Right atrium auricular region (tissue), 2 donors: ENCODE data around the gene PPFIBP2. TPM values are rescaled to one million over a fixed set of nuclear protein-coding genes. Genes with fewer than 3 reads are reported as not detected.

Experiments
- DNase-seq: peaks from one replicate; pipeline ENCODE4 v3.0.0-alpha.2; 2019; ENCODE audit warnings: low spot score
- H3K27ac ChIP-seq, 2 donors: fragments of 200-600 bp; sonication (generic); 1 replicate in 1 of 2; 2 replicates in 1 of 2; pipeline ENCODE4 v1.5.1; 2016 to 2019
- H3K27me3 ChIP-seq, 2 donors: fragments of 200-600 bp; sonication (generic); one replicate each; pipeline versions ENCODE4 v1.5.1 to v1.6.0; 2017 to 2019
- H3K36me3 ChIP-seq: fragments of 200-600 bp; sonication (generic); one replicate; pipeline ENCODE4 v1.5.1; 2016
- H3K4me1 ChIP-seq, 2 donors: fragments of 200-600 bp; sonication (generic); one replicate each; pipeline versions ENCODE4 v1.5.1 to v1.6.0; 2017 to 2019
- H3K4me3 ChIP-seq, 2 donors: fragments of 200-600 bp; sonication (generic); 1 replicate in 1 of 2; 2 replicates in 1 of 2; pipeline ENCODE4 v1.5.1; 2017 to 2019; ENCODE audit warnings: mild to moderate bottlenecking in 1 of 2, moderate library complexity in 1 of 2
- H3K9me3 ChIP-seq, 2 donors: fragments of 200-600 bp; sonication (generic); one replicate each; pipeline ENCODE4 v1.5.1; 2019
- total RNA-seq, 2 donors: library from RNA; depleted of rRNA; stranded (reverse); fragments of >200 nt; gene quantifications; one replicate each; pipeline ENCODE4 v1.1.0, GENCODE V29; 2016
- TF ChIP-seq, protein P1 (sequence below), 2 donors: fragments of 200-600 bp; sonication (generic); IDR thresholded peaks; one replicate each; pipeline ENCODE4 v1.5.1; 2019; ENCODE audit warnings: antibody characterized with exemption in 2 of 2

Gene PPFIBP2
- total RNA-seq, 2 donors from 2014 or later = 13.0 to 24.0 TPM

DNA sequence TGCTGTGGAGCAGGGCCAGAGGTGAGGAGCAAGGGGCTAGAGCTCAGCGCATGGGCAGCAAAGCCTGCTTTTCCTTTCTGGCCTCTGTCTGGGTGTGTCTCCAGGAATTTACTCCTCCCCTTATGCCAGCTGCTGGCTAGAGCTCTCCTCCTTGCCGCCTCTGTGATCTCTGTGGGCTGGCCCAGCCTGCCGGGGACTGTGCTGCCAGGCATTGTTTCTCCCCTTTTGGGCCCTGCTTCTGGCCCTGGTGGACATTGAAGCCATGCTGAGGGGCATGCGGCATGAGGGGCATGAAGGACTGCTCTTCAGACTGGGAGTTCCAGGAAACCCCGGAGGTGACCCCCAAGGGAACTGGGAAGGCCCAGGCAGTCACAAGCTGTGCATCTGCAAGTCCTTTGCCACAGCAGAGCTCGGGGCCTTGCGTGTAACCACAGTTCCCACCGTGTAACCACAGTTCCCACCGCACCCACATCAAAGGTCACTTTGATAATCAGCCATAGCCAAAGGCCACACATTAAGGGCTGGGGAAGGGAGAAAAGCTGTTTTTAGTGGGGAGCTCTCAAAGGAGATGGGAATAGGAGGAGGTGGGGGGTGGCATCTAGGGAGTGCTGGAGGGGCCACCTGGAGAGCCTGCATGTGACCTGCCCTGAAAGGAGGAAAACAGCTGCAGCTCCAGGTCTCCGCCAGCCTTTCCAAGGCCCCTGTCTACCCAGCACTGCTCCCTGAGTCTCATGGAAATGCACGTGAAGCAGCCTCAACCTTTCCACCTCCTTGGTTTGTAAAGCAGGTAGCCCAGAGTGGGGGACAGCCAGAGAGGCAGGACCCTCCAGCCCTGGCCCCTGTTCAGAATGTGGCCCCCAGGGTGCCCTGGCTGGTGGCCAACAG, 62.3 kb downstream of the PPFIBP2 start:
- H3K4me1 ChIP-seq = peaks cover 0 to 62% of the 10 kb centered on the region in 2 donors
- TF ChIP-seq, protein P1, sequence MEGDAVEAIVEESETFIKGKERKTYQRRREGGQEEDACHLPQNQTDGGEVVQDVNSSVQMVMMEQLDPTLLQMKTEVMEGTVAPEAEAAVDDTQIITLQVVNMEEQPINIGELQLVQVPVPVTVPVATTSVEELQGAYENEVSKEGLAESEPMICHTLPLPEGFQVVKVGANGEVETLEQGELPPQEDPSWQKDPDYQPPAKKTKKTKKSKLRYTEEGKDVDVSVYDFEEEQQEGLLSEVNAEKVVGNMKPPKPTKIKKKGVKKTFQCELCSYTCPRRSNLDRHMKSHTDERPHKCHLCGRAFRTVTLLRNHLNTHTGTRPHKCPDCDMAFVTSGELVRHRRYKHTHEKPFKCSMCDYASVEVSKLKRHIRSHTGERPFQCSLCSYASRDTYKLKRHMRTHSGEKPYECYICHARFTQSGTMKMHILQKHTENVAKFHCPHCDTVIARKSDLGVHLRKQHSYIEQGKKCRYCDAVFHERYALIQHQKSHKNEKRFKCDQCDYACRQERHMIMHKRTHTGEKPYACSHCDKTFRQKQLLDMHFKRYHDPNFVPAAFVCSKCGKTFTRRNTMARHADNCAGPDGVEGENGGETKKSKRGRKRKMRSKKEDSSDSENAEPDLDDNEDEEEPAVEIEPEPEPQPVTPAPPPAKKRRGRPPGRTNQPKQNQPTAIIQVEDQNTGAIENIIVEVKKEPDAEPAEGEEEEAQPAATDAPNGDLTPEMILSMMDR (IDR thresholded peaks at IDR 0.05) = no peak
- H3K36me3 ChIP-seq = no peaks in the 10 kb centered on the region
- H3K27me3 ChIP-seq = no peaks in the 10 kb centered on the region
- no peaks in the 10 kb centered on the region for H3K9me3 ChIP-seq
- H3K27ac ChIP-seq = peak overlapping the region; percentile 83 to 89
- peak overlapping the region in 1 of 2 donors; percentile 40 for H3K4me3 ChIP-seq
- DNase-seq = no peak

DNA sequence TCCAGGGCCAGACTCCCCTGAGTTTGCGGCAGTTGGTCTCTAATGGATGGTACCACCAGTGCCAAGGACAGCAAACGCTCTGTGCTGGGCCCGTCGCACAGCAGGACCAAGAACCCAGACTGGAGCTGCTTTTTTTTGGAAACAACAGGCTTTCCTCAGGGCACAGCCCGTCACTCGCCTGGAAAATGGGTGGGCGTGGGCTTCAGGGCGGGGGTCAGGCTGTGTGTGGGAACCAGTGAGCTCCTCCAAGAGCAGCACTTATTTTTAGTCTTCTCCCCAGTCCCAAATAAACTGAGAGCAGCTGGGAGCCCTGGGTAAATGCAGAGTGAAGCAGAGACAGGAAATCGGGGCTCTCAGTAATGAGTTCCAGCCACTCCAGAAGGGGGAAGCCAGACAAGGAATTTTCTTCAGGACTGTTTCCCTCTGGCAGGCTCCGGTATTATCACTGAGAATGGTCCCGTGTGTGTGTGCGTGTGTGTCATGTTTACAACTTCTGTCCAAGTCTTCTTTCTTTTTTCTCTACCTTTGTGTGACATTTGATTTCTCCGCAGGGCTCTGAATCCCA, 63.0 kb downstream of the PPFIBP2 start:
- no peaks in the 10 kb centered on the region for H3K9me3 ChIP-seq
- no peak for DNase-seq

DNA sequence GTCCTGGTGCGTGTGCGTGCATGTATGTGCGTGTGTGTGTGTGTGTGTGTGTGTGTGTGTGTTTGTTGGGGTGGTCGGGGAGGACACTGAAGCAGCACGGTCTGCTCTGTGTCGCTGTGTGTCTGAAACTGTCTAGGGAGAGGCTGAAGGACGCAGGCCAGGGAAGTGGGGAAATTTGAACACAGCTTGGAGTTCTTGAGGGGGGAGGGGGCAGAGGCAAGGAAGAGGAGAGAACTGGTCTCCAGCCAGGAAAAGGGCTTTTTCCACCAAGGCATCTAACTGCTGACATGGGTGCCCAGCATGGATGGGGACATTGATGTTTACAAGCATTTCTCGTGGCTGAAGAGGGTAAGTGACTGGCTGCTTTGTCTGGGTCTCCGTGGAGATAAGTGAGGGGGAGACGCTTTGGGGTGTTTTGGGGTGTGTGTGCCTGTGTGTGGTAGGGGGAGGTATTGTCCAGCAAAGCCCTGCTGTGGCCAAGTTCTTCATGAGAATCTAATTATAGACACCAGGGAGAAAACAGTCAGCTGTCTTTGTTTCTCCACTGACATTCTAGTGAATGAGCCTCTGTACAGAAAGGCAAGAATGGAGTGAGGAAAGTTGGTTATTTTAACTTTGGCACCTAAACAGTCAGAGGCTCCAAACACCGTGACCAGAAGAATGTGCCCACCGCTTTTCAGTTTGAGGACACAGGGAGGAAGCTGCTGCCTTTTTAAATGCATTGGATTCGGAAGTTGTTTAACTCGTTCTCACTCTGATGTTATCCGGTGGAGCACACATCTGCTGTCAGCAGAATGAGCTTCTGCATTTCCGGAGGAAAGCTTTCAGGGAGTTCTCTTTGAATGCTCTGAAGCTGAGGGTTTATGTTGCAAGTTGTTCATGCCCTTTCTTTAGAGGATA, 63.7 kb downstream of the PPFIBP2 start:
- Histone ChIP-seq H3K36me3 (no peaks in the 10 kb centered on the region), H3K9me3 (no peaks in the 10 kb centered on the region), H3K27ac (peak overlapping the region; percentile 83 to 89), H3K27me3 (no peaks in the 10 kb centered on the region), H3K4me1 (peaks cover 0 to 60% of the 10 kb centered on the region in 2 donors), H3K4me3 (peak overlapping the region; percentile 27 to 40)
- TF ChIP-seq, protein P1 (IDR thresholded peaks at IDR 0.05) = no peak
- DNase-seq = no peak

More for the DNA sequence above, 63.0 kb downstream of the PPFIBP2 start:
- H3K36me3 ChIP-seq = no peaks in the 10 kb centered on the region
- H3K27ac ChIP-seq = peak overlapping the region; percentile 83 to 89
- TF ChIP-seq, protein P1 (IDR thresholded peaks at IDR 0.05) = no peak
- H3K4me3 ChIP-seq = peak overlapping the region; percentile 27 to 40
- H3K4me1 ChIP-seq = peaks cover 0 to 59% of the 10 kb centered on the region in 2 donors
- H3K27me3 ChIP-seq = no peaks in the 10 kb centered on the region

DNA sequence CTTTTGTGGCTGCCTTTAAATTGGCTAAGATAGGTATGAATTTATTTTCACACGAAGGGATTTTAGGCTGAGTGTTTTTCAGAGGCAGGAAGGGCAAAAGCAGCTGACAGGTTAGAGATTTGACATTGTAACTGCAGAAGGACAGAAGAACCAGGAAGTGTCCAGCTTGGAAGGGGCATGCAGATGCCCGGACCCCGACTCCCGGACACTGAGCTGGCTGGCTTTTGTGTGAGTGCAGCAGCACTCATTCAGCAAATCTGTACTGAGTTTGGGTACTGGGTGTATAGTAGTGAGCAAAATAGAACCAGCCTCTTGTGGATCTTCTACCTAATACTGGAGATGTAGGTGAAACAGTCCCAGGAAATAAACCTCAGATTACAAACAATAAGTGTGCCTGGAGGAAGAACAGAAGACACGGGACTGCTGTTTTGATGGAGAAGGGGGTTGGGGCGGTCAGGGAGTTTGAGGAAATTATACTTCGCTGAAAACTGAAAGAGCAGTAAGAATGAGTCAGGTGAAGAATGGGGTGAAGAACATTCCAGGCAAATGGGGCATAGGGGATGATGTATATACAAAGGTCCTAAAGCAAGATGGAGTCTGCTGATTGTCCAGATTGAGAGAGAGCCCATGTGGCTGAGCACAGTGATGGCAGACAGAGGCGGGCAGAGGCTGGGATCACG, 64.6 kb downstream of the PPFIBP2 start:
- no peaks in the 10 kb centered on the region for H3K9me3 ChIP-seq
- peak overlapping the region; percentile 83 to 89 for H3K27ac ChIP-seq
- peak overlapping the region; percentile 27 to 40 for H3K4me3 ChIP-seq
- H3K4me1 ChIP-seq = peaks cover 0 to 64% of the 10 kb centered on the region in 2 donors
- H3K36me3 ChIP-seq = no peaks in the 10 kb centered on the region
- no peaks in the 10 kb centered on the region for H3K27me3 ChIP-seq
- no peak for DNase-seq
- TF ChIP-seq, protein P1 (IDR thresholded peaks at IDR 0.05) = no peak

DNA sequence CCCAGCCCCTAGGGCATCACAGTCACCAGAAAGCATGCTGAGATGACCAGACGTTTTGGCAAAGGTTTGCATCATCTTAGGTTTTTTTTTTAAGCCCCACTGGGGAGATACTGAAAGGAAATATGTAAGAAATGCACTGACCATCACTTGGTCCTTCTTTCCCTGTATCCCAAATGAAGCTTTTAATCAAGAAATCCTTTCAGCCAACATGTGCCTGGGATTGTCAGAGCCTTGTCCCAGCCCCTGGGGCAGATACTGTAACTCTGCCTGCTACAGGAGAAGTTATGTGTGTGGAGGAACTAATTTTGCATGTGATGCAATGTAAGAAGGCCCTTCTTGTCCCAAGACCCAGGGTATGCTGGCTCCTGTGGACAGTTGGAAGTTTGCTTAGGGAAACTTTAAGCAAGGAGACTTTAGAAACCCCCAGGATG, 65.6 kb downstream of the PPFIBP2 start:
- no peak overlapping the region for H3K4me3 ChIP-seq
- peak overlapping the region in 1 of 2 donors; percentile 89 for H3K27ac ChIP-seq
- TF ChIP-seq, protein P1 (IDR thresholded peaks at IDR 0.05) = no peak
- peak; percentile 74 for DNase-seq
- no peaks in the 10 kb centered on the region for H3K27me3 ChIP-seq
- no peaks in the 10 kb centered on the region for H3K9me3 ChIP-seq
- peaks cover 0 to 68% of the 10 kb centered on the region in 2 donors for H3K4me1 ChIP-seq
- H3K36me3 ChIP-seq = no peaks in the 10 kb centered on the region
